GM12874 (cell line): Measurements from ENCODE around the gene COL6A3.

Experiments
- TF ChIP-seq, protein P1 (sequence below): IDR thresholded peaks from 2 replicates; pipeline ENCODE4 v1.5.1; 2011; ENCODE audit warnings: low read depth, mild to moderate bottlenecking, control low read depth, low read length, moderate library complexity; ENCODE audit not compliant: insufficient read depth

The COL6A3 gene

DNA sequence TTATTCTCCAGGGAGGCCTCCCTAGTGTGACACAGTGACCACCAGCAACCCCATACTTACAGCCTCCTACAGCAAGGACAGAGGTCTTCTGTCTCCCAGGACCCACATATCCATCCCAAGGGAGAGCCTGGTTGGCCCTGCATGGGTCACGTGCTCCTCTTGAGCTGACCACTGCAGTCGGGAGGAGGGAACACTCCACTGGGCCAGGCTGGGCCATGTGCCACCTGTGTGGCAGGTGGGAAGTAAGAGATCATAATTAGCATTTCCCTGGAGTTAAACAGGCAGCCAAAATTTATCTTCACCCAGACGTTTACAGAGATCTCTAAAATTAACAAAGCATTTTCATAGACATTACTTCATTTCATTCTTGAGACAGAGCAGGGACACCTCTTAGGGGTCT lies 39.7 kb upstream of the COL6A3 start:
- TF ChIP-seq, protein P1, sequence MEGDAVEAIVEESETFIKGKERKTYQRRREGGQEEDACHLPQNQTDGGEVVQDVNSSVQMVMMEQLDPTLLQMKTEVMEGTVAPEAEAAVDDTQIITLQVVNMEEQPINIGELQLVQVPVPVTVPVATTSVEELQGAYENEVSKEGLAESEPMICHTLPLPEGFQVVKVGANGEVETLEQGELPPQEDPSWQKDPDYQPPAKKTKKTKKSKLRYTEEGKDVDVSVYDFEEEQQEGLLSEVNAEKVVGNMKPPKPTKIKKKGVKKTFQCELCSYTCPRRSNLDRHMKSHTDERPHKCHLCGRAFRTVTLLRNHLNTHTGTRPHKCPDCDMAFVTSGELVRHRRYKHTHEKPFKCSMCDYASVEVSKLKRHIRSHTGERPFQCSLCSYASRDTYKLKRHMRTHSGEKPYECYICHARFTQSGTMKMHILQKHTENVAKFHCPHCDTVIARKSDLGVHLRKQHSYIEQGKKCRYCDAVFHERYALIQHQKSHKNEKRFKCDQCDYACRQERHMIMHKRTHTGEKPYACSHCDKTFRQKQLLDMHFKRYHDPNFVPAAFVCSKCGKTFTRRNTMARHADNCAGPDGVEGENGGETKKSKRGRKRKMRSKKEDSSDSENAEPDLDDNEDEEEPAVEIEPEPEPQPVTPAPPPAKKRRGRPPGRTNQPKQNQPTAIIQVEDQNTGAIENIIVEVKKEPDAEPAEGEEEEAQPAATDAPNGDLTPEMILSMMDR: no peak

DNA sequence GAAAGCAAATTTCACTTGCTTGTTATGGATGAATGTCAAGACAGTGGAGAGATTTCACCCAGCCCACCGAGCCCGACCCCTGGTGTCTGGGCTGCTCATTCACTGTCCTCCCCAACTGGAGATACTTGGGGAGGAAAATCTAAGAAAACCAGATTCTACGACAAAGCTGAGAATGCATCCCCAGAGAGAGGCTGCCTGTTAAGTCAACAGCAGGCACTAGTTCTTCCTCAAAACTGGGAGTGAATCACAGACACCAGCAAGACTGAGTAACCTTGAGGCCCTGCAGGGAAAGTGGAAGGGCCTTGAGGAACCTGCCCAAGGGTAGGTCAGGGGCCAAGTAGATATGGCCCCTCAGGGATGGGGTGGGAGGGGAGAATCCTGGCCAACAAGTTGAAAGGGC lies 38.9 kb upstream of the COL6A3 start:
- TF ChIP-seq, protein P1: no peak

DNA sequence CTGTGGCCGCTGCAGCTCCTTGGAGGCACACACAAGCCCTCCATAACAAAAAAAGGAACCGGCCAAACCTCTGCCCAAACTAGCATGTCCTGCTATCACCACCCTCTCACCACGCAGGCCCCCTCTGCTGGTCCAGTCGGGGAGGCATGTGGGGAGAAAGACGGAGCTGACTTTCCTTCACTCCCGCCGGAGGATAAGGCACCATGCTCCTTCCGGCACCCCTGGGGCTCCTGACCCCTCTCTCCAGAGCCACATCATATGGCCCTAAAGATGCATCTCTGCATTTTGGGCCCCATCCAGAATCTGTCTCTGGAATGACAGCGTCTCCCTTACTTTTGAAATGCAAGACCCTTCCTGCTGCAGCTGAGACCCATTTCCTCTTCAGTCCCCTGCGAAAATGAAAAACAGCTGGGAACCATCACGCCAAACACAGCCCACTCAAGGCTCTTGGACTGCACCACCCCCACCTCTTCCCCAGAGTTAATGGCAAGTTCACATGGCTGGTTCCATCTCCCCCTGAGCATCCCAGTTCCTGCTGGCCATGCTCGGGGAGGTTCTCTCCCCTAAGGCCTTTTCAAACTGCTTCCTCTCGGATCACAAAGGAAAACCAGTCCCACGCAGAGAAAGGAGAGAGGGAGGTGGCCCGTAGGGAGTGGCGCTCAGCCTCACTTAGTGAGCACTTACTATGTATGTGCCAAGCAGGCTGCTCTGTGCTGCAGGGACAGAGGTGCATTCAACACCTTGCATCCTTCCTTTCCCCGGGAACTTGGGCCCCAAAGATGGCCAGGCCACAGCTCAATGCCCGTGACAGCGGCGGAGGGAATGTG lies 37.9 kb upstream of the COL6A3 start:
- TF ChIP-seq, protein P1: no peak

DNA sequence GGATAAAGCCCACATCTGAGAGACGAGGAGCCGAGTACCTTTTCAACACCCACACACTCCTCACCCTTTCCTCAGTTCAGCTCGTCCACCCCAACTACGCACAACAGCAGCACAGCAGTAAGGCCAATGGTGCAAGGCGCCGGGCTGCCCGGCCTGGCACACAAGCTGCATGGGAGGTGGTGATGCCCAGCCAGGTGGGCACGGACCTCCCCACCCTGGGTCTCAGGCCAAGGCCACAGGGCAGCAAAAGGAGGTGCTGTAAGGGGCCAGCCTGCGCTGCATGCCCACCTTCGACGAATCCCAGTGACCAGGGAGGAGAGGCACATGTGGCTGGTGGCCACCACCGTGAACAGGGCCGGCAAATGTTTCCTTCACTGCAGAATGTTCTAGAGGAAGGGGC lies 36.6 kb upstream of the COL6A3 start:
- TF ChIP-seq, protein P1: no peak

DNA sequence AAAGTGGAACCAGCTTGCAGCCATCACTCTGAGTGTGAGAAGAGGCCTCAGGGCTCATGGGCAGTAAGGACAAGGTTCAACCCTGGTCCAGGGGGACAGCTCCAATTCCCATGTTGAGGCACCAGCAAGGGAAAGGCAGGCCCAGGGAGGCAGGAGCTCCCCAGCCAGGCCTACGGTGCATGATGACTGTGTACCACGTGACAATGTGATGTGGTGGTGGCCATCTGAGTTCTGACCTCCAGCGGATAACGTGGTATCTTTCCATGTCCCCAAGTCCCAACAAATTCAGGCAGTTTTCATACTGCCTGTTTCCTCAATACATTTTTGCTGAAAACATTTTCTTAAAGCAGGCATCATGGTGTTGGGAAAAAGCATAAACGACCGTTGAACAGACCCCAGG lies 36.1 kb upstream of the COL6A3 start:
- TF ChIP-seq, protein P1: no peak

DNA sequence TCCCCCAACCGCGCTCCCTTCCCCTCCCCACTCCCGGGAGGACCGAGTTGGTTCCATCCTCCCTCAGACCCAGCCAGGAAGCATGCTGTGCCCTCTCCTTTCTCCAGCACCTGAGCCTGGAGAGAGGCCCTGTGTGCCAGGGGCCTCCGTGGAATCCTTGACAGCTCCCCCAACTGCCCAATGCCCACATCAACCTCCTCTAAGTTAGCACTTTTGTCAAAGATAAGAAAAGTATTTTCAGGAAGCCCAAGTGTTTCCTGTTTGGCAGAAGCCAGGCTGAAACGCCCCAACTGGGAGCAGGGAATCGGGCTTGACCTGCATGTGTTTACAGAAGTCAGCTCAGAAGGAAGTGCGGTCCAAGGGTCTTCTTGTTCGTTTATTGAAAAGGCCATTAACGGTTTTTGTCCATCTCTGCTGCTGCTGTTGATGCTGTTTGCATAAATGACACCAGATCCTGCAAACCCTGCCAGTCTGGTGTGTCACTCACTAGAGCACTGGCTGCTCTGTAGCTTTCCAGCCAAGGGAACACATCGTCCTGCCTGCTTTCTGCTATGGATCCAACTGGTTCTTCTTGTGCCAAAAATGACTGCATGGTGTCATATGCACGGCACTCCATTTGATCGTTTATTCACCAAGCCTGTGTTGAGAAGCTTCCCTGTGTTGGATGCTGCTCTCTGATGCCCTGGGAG lies 35.4 kb upstream of the COL6A3 start:
- TF ChIP-seq, protein P1: no peak

DNA sequence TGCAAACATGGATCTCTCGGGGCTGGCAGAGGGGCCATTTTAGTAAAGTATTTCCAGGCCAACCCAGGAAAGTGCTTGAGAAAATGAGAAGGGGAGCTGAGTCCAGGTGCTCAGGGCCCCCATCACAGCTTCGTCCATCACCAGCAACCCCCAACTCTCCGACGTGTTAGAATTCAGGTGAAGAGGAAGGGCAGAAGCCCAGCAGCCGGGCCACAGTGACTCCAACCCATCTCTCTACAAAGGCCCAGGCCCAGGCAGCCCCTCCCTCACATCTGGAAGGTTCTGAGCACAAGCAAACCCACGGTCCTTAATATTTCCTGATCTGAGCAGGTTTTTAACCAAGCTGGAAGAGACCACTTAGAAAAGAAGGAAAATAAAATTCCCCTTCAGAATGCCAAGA lies 34.7 kb upstream of the COL6A3 start:
- TF ChIP-seq, protein P1: no peak
